ENCODE measurements around the gene KCNF1. TPM values are rescaled to one million over a fixed set of nuclear protein-coding genes. Genes with fewer than 3 reads are reported as not detected.

The KCNF1 gene
- total and polyA plus RNA-seq, 2 of the 8 experiments (the other 6 are each of a cell fraction or from before 2014, with no cell fraction given) = 0.48 to 1.5 TPM

- TF ChIP-seq GABPA (IDR thresholded peaks at IDR 0.05; ENCODE audit: borderline replicate concordance, insufficient read depth, low read length) = no peak
- no peak for TF ChIP-seq TEAD4 (IDR thresholded peaks at IDR 0.05; ENCODE audit: low read depth, low read length)
- no peak for TF ChIP-seq TAF1 (IDR thresholded peaks at IDR 0.05; ENCODE audit: low read depth, low read length)
- no peak for TF ChIP-seq BCL11A (IDR thresholded peaks at IDR 0.05; ENCODE audit: low read depth in 2 of 2, low read length in 2 of 2)
- no peak for TF ChIP-seq CREB1 (IDR thresholded peaks at IDR 0.05)
Measured at GRCh38 chr2:10873171-10873570, 38.6 kb upstream of the KCNF1 start (continued).
